ENCODE data around the gene CPM.

CPM gene

DNA sequence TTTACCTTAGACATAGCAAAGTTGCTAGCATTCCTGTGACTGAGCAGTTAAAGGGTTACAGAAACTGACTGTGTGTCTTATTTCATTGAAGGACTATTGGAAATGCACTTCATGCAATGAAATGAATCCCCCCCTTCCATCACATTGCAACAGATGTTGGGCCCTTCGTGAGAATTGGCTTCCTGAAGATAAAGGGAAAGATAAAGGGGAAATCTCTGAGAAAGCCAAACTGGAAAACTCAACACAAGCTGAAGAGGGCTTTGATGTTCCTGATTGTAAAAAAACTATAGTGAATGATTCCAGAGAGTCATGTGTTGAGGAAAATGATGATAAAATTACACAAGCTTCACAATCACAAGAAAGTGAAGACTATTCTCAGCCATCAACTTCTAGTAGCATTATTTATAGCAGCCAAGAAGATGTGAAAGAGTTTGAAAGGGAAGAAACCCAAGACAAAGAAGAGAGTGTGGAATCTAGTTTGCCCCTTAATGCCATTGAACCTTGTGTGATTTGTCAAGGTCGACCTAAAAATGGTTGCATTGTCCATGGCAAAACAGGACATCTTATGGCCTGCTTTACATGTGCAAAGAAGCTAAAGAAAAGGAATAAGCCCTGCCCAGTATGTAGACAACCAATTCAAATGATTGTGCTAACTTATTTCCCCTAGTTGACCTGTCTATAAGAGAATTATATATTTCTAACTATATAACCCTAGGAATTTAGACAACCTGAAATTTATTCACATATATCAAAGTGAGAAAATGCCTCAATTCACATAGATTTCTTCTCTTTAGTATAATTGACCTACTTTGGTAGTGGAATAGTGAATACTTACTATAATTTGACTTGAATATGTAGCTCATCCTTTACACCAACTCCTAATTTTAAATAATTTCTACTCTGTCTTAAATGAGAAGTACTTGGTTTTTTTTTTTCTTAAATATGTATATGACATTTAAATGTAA is 93.5 kb downstream of the CPM start:
- DNase-seq (ENCODE audit: low read depth in 1 of 2, low spot score in 1 of 2) = no peak
- Histone ChIP-seq H3K27me3 (ENCODE audit: insufficient read depth, poor library complexity, severe bottlenecking) (no peaks in the 10 kb centered on the region), H3K4me3 (replicated peaks; ENCODE audit: insufficient read depth, low read length) (no peak overlapping the region), H3K27ac (replicated peaks) (no peak overlapping the region)
- TF ChIP-seq, protein P1, sequence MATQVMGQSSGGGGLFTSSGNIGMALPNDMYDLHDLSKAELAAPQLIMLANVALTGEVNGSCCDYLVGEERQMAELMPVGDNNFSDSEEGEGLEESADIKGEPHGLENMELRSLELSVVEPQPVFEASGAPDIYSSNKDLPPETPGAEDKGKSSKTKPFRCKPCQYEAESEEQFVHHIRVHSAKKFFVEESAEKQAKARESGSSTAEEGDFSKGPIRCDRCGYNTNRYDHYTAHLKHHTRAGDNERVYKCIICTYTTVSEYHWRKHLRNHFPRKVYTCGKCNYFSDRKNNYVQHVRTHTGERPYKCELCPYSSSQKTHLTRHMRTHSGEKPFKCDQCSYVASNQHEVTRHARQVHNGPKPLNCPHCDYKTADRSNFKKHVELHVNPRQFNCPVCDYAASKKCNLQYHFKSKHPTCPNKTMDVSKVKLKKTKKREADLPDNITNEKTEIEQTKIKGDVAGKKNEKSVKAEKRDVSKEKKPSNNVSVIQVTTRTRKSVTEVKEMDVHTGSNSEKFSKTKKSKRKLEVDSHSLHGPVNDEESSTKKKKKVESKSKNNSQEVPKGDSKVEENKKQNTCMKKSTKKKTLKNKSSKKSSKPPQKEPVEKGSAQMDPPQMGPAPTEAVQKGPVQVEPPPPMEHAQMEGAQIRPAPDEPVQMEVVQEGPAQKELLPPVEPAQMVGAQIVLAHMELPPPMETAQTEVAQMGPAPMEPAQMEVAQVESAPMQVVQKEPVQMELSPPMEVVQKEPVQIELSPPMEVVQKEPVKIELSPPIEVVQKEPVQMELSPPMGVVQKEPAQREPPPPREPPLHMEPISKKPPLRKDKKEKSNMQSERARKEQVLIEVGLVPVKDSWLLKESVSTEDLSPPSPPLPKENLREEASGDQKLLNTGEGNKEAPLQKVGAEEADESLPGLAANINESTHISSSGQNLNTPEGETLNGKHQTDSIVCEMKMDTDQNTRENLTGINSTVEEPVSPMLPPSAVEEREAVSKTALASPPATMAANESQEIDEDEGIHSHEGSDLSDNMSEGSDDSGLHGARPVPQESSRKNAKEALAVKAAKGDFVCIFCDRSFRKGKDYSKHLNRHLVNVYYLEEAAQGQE (IDR thresholded peaks at IDR 0.05; ENCODE audit: insufficient replicate concordance, low read depth) = no peak
- TF ChIP-seq SPI1 (IDR thresholded peaks at IDR 0.05; ENCODE audit: borderline replicate concordance, low read depth) = no peak
- TF ChIP-seq, protein P2, sequence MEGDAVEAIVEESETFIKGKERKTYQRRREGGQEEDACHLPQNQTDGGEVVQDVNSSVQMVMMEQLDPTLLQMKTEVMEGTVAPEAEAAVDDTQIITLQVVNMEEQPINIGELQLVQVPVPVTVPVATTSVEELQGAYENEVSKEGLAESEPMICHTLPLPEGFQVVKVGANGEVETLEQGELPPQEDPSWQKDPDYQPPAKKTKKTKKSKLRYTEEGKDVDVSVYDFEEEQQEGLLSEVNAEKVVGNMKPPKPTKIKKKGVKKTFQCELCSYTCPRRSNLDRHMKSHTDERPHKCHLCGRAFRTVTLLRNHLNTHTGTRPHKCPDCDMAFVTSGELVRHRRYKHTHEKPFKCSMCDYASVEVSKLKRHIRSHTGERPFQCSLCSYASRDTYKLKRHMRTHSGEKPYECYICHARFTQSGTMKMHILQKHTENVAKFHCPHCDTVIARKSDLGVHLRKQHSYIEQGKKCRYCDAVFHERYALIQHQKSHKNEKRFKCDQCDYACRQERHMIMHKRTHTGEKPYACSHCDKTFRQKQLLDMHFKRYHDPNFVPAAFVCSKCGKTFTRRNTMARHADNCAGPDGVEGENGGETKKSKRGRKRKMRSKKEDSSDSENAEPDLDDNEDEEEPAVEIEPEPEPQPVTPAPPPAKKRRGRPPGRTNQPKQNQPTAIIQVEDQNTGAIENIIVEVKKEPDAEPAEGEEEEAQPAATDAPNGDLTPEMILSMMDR (IDR thresholded peaks at IDR 0.05; ENCODE audit: insufficient read depth, low read length) = no peak
- no peak for TF ChIP-seq GABPA (IDR thresholded peaks at IDR 0.05; ENCODE audit: low read depth)
- TF ChIP-seq POLR2AphosphoS5 (IDR thresholded peaks at IDR 0.05; ENCODE audit: low read depth) = no peak

DNA sequence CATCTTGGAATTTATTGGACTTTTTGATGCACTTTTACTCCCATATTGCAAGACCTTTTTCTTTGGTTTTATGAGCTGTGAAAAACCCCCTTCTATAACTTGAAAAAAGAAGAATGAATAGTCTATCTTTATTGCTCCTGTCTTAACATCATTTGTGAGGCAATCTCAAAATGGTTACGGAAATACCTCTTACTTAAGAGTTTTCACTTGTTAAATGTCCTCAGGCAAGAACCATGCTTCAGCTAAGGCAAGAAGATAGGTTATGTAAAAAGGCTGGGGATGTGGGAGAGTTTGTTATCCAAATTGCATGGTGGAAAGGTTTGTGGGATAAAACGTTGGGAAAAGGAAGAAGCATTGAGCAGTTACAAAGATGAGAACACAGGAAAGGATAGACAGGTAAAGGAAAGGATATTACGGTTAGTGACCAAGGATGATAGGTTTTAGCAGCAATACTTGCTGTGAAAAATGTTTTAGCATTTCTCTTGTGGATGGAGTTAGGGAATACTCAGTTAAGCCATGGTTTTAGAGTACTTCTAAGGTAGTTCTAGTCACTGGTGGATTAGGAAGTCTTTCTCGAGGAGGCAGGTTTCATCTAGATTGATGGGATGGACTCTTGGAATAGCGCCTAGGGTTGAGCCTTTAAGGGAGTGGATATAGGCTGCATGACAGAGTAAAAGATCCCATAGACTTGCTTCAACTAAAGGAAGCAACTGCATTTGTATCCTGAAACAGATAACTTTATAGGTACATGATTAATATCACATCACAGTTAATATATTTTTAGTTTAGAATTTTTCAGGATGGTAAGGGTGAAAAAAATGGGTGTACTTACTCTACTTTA is 94.7 kb downstream of the CPM start:
- H3K27ac ChIP-seq (replicated peaks) = no peak overlapping the region
- TF ChIP-seq, protein P2 (IDR thresholded peaks at IDR 0.05; ENCODE audit: insufficient read depth, low read length) = no peak
- TF ChIP-seq SPI1 (IDR thresholded peaks at IDR 0.05; ENCODE audit: borderline replicate concordance, low read depth) = no peak
- TF ChIP-seq POLR2AphosphoS5 (IDR thresholded peaks at IDR 0.05; ENCODE audit: low read depth) = no peak
- TF ChIP-seq GABPA (IDR thresholded peaks at IDR 0.05; ENCODE audit: low read depth) = no peak
- TF ChIP-seq, protein P1 (IDR thresholded peaks at IDR 0.05; ENCODE audit: insufficient replicate concordance, low read depth) = no peak
- DNase-seq (ENCODE audit: low read depth in 1 of 2, low spot score in 1 of 2) = no peak
- H3K27me3 ChIP-seq (ENCODE audit: insufficient read depth, poor library complexity, severe bottlenecking) = no peaks in the 10 kb centered on the region
- H3K4me3 ChIP-seq (replicated peaks; ENCODE audit: insufficient read depth, low read length) = no peak overlapping the region

DNA sequence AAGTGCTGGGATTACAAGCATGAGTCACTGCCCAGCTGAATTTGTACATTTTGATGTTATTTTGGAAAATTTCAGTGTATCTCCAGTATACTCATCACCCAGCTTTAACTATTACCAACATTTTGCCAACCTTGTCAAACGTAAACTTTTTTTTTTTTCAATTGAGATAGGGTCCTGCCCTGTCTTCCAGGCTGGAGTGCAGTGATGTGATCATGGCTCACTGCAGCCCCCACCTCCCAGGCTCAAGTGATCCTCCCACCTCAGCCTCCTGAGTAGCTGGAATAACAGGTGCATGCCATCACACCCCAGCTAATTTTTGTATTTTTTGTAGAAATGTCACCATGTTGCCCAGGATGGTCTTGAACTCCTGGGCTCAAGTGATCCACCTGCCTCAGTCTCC is 95.8 kb downstream of the CPM start:
- TF ChIP-seq GABPA (IDR thresholded peaks at IDR 0.05; ENCODE audit: low read depth) (no peak), POLR2AphosphoS5 (IDR thresholded peaks at IDR 0.05; ENCODE audit: low read depth) (no peak), SPI1 (IDR thresholded peaks at IDR 0.05; ENCODE audit: borderline replicate concordance, low read depth) (no peak)
- TF ChIP-seq, protein P2 (IDR thresholded peaks at IDR 0.05; ENCODE audit: insufficient read depth, low read length) = no peak
- TF ChIP-seq, protein P1 (IDR thresholded peaks at IDR 0.05; ENCODE audit: insufficient replicate concordance, low read depth) = no peak
- Histone ChIP-seq H3K27me3 (ENCODE audit: insufficient read depth, poor library complexity, severe bottlenecking) (no peaks in the 10 kb centered on the region), H3K27ac (replicated peaks) (no peak overlapping the region), H3K4me3 (replicated peaks; ENCODE audit: insufficient read depth, low read length) (no peak overlapping the region)
- DNase-seq (ENCODE audit: low read depth in 1 of 2, low spot score in 1 of 2) = no peak

All from HL-60 (cell line).